Uterus (tissue), 2 donors: ENCODE results near the gene CMTM6.

Experiments used
- POLR2A ChIP-seq, 2 donors: fragments of 450-650 bp; IDR thresholded peaks; one replicate each; pipeline ENCODE4 v1.6.1; 2016; ENCODE audit warnings: antibody characterized with exemption in 2 of 2, mild to moderate bottlenecking in 1 of 2, moderate library complexity in 1 of 2
- TF ChIP-seq, protein P1 (sequence below), 4 experiments: fragments of 200-600 bp in 2 of 4; fragments of 450-650 bp in 2 of 4; sonication (generic) in 2 of 4; IDR thresholded peaks; one replicate each; pipeline ENCODE4 v1.5.1; 2016 to 2019; ENCODE audit warnings: antibody characterized with exemption in 4 of 4, mild to moderate bottlenecking in 2 of 4, moderate library complexity in 1 of 4

DNA sequence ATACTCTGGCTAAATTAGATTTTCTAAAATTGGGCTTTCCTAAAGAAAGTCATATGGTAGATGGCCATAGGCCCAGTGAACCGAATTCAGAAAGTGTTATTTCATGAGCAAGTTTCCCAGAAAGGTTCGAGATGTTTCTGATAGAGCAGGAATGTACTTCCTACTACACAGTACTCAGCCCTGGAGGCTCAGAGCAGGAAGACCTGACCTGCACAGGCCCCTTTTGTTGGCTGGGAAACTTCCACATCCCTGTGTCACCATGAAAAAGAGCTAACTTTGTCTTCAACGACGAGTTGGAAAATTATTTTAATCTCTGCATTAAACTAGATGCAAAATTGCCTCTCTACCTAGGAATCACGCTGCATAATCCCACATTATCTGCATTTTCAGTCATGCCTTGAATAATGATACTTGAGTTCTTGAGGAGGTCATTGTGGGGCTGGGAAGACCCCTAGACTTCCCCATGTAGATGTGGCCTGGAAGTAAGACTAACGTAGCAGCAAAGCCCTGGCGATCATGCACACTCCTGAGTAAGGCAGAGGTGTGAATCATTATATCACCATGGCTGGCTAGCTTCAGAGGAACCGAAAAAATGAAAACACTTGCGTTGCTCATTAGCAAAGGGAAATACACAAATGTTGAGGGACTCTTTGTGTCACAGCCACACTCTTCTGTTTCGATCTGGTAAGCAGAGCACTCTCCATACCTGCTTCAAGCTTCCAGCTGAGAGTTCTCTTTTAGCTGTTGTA, 63.9 kb downstream of the CMTM6 start:
- TF ChIP-seq, protein P1, sequence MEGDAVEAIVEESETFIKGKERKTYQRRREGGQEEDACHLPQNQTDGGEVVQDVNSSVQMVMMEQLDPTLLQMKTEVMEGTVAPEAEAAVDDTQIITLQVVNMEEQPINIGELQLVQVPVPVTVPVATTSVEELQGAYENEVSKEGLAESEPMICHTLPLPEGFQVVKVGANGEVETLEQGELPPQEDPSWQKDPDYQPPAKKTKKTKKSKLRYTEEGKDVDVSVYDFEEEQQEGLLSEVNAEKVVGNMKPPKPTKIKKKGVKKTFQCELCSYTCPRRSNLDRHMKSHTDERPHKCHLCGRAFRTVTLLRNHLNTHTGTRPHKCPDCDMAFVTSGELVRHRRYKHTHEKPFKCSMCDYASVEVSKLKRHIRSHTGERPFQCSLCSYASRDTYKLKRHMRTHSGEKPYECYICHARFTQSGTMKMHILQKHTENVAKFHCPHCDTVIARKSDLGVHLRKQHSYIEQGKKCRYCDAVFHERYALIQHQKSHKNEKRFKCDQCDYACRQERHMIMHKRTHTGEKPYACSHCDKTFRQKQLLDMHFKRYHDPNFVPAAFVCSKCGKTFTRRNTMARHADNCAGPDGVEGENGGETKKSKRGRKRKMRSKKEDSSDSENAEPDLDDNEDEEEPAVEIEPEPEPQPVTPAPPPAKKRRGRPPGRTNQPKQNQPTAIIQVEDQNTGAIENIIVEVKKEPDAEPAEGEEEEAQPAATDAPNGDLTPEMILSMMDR (IDR thresholded peaks at IDR 0.05), result no peak
- TF ChIP-seq POLR2A (IDR thresholded peaks at IDR 0.05), result no peak
